Neural cell (in vitro differentiated cells): Measurements from ENCODE around the gene DIP2C. TPM values are rescaled to one million over a fixed set of nuclear protein-coding genes. Genes with fewer than 3 reads are reported as not detected.

Source experiments
- H2AFZ ChIP-seq: fragments of 200-600, 300-800 bp; sonication (generic), shearing (Covaris generic); 2 replicates; pipeline ENCODE4 v1.6.0; 2014; ENCODE audit warnings: low read depth, mild to moderate bottlenecking, antibody characterized with exemption, low read length, moderate library complexity
- H3F3A ChIP-seq: fragments of 200-600 bp; shearing (Covaris generic); 2 replicates; pipeline ENCODE4 v1.6.1; 2016; ENCODE audit warnings: mild to moderate bottlenecking, moderate library complexity, mixed read lengths, antibody characterized with exemption, low read length; ENCODE audit not compliant: insufficient read depth, poor library complexity, severe bottlenecking
- H3K27ac ChIP-seq: fragments of 200-600, 300-800 bp; sonication (generic), shearing (Covaris generic); 2 replicates; pipeline ENCODE4 v1.5.1; 2014; ENCODE audit warnings: mild to moderate bottlenecking, low read length, moderate library complexity
- H3K27me3 ChIP-seq: fragments of 300-800, 200-600 bp; sonication (generic), shearing (Covaris generic); 2 replicates; pipeline ENCODE4 v1.6.0; 2014; ENCODE audit warnings: mild to moderate bottlenecking, low read depth, low read length, moderate library complexity; ENCODE audit not compliant: insufficient read depth
- H3K36me3 ChIP-seq: fragments of 300-800, 200-600 bp; sonication (generic), shearing (Covaris generic); 2 replicates; pipeline ENCODE4 v1.5.1; 2014; ENCODE audit warnings: mild to moderate bottlenecking, antibody characterized with exemption, low read length, moderate library complexity; ENCODE audit not compliant: insufficient read depth
- H3K4me2 ChIP-seq: fragments of 300-800, 200-600 bp; sonication (generic), shearing (Covaris generic); 2 replicates; pipeline ENCODE4 v1.6.0; 2014; ENCODE audit warnings: mild to moderate bottlenecking, low read length
- H3K4me3 ChIP-seq: fragments of 300-800, 200-600 bp; sonication (generic), shearing (Covaris generic); 2 replicates; pipeline ENCODE4 v1.5.1; 2014; ENCODE audit warnings: mild to moderate bottlenecking, low read length, moderate library complexity
- H3K79me2 ChIP-seq: fragments of 200-600 bp; shearing (Covaris generic); replicated peaks from 2 replicates; pipeline ENCODE4 v1.6.0; 2014; ENCODE audit warnings: mild to moderate bottlenecking, low read length, moderate library complexity; ENCODE audit not compliant: insufficient read depth
- H3K9ac ChIP-seq: fragments of 300-800, 200-600 bp; sonication (generic), shearing (Covaris generic); 2 replicates; pipeline ENCODE4 v1.6.1; 2016; ENCODE audit warnings: mild to moderate bottlenecking, low read length, mixed read lengths
- H3K9me2 ChIP-seq: fragments of 200-600 bp; shearing (Covaris generic); 2 replicates; pipeline ENCODE4 v1.6.1; 2016; ENCODE audit warnings: mild to moderate bottlenecking, low read length, mixed read lengths; ENCODE audit not compliant: insufficient read depth
- H3K9me3 ChIP-seq: fragments of 200-600, 300-800 bp; sonication (generic), shearing (Covaris generic); 2 replicates; pipeline ENCODE4 v1.6.1; 2016; ENCODE audit warnings: mild to moderate bottlenecking, mixed run types, low read length, moderate library complexity, mixed read lengths
- H4K20me1 ChIP-seq: fragments of 200-600 bp; shearing (Covaris generic); 2 replicates; pipeline ENCODE4 v1.6.1; 2016; ENCODE audit warnings: mild to moderate bottlenecking, mixed run types; ENCODE audit not compliant: insufficient read depth
- CTCF ChIP-seq: fragments of 450-650 bp; IDR thresholded peaks from 2 replicates; pipeline ENCODE4 v1.5.1; 2014; ENCODE audit warnings: antibody characterized with exemption, mild to moderate bottlenecking, moderate library complexity; ENCODE audit not compliant: poor library complexity, severe bottlenecking
- EP300 ChIP-seq: fragments of 450-650 bp; conservative IDR thresholded peaks from 2 replicates; pipeline ENCODE4 v1.6.1; 2014; ENCODE audit warnings: antibody characterized with exemption, mild to moderate bottlenecking, moderate library complexity; ENCODE audit not compliant: poor library complexity, severe bottlenecking
- EZH2 ChIP-seq: fragments of 200-600, 300-800 bp; shearing (Covaris generic), sonication (generic); IDR thresholded peaks from 2 replicates; pipeline ENCODE4 v1.6.1; 2014; ENCODE audit warnings: antibody characterized with exemption, low read length, borderline replicate concordance, mild to moderate bottlenecking; ENCODE audit not compliant: insufficient read depth, poor library complexity, severe bottlenecking
- MXI1 ChIP-seq: fragments of 450-650 bp; conservative IDR thresholded peaks from 2 replicates; pipeline ENCODE4 v1.6.1; 2014; ENCODE audit warnings: antibody characterized with exemption, mild to moderate bottlenecking; ENCODE audit not compliant: poor library complexity, severe bottlenecking
- POLR2AphosphoS5 ChIP-seq: IDR thresholded peaks from 2 replicates; pipeline ENCODE4 v1.6.1; 2012
- RAD21 ChIP-seq: fragments of 450-650 bp; conservative IDR thresholded peaks from 2 replicates; pipeline ENCODE4 v1.6.1; 2014; ENCODE audit warnings: antibody characterized with exemption, mild to moderate bottlenecking, moderate library complexity
- REST ChIP-seq: IDR thresholded peaks from 2 replicates; pipeline ENCODE4 v1.6.1; 2012; ENCODE audit warnings: borderline replicate concordance
- SMC3 ChIP-seq: fragments of 450-650 bp; conservative IDR thresholded peaks from 2 replicates; pipeline ENCODE4 v1.6.1; 2014; ENCODE audit warnings: antibody characterized with exemption, mild to moderate bottlenecking, moderate library complexity; ENCODE audit not compliant: poor library complexity
- TAF1 ChIP-seq: IDR thresholded peaks from 2 replicates; pipeline ENCODE4 v1.6.1; 2012; ENCODE audit warnings: low read depth
- polyA plus RNA-seq: library from polyadenylated mRNA; depleted of rRNA; stranded (reverse); fragments of >200 nt; gene quantifications from 2 replicates; pipeline ENCODE4 v1.2.3, GENCODE V29; 2014

DIP2C gene
- polyA plus RNA-seq, 1 donor from 2014 or later: 24.1 TPM

GRCh38 chr10:614139-614711, 75.2 kb downstream of the DIP2C start:
- H2AFZ ChIP-seq: no peak overlapping the region
- no peaks in the 10 kb centered on the region for H3F3A ChIP-seq
- H4K20me1 ChIP-seq: peaks cover 46% of the 10 kb centered on the region
- no peak overlapping the region for H3K4me3 ChIP-seq
- peaks cover 69% of the 10 kb centered on the region for H3K79me2 ChIP-seq
- no peaks in the 10 kb centered on the region for H3K9me3 ChIP-seq
- H3K9ac ChIP-seq: no peak overlapping the region
- no peaks in the 10 kb centered on the region for H3K27me3 ChIP-seq
- no peaks in the 10 kb centered on the region for H3K9me2 ChIP-seq
- TF ChIP-seq EZH2 (no peak), SMC3 (no peak), POLR2AphosphoS5 (no peak), EP300 (no peak), REST (no peak), CTCF (no peak), RAD21 (no peak), MXI1 (no peak), TAF1 (no peak)
- no peak overlapping the region for H3K27ac ChIP-seq
- no peak overlapping the region for H3K4me2 ChIP-seq
- no peaks in the 10 kb centered on the region for H3K36me3 ChIP-seq

- H3K4me3 ChIP-seq: no peak overlapping the region
- H3K9ac ChIP-seq: no peak overlapping the region
- H3K79me2 ChIP-seq: peaks cover 69% of the 10 kb centered on the region
- H3K9me3 ChIP-seq: no peaks in the 10 kb centered on the region
- no peak overlapping the region for H3K27ac ChIP-seq
- no peaks in the 10 kb centered on the region for H3F3A ChIP-seq
- no peak overlapping the region for H2AFZ ChIP-seq
- peaks cover 46% of the 10 kb centered on the region for H4K20me1 ChIP-seq
- no peaks in the 10 kb centered on the region for H3K36me3 ChIP-seq
- no peaks in the 10 kb centered on the region for H3K9me2 ChIP-seq
- no peak overlapping the region for H3K4me2 ChIP-seq
- no peak for TF ChIP-seq REST
- no peak for TF ChIP-seq EZH2
- TF ChIP-seq CTCF: no peak
- TF ChIP-seq TAF1: no peak
- no peak for TF ChIP-seq POLR2AphosphoS5
- TF ChIP-seq EP300: no peak
- TF ChIP-seq MXI1: no peak
- TF ChIP-seq SMC3: no peak
- H3K27me3 ChIP-seq: no peaks in the 10 kb centered on the region
These were observed 76.0 kb downstream of the DIP2C start for GRCh38 chr10:613271-614138.
